Type B pancreatic cell (in vitro differentiated cells): ENCODE data around the gene VAV2. TPM values are rescaled to one million over a fixed set of nuclear protein-coding genes. Genes with fewer than 3 reads are reported as not detected.

Source experiments
- DNase-seq: peaks from one replicate; pipeline ENCODE4 v3.0.0; 2021; ENCODE audit warnings: mixed read lengths; ENCODE audit not compliant: unreplicated experiment; ENCODE audit errors: extremely low spot score
- H3K27ac Mint-ChIP-seq: 2 replicates; pipeline ENCODE4 v1.8.0; 2021; ENCODE audit warnings: mild to moderate bottlenecking, mixed read lengths
- H3K27me3 Mint-ChIP-seq: 2 replicates; pipeline ENCODE4 v1.8.0; 2021; ENCODE audit warnings: mixed read lengths
- H3K36me3 Mint-ChIP-seq: 2 replicates; pipeline ENCODE4 v1.8.0; 2021; ENCODE audit warnings: mixed read lengths
- H3K4me1 Mint-ChIP-seq: one replicate; pipeline ENCODE4 v1.8.0; 2021; ENCODE audit warnings: mixed read lengths; ENCODE audit not compliant: unreplicated experiment
- H3K4me3 Mint-ChIP-seq: 2 replicates; pipeline ENCODE4 v1.8.0; 2021; ENCODE audit warnings: mild to moderate bottlenecking, mixed read lengths
- H3K9me3 Mint-ChIP-seq: 2 replicates; pipeline ENCODE4 v1.8.0; 2021; ENCODE audit warnings: mixed read lengths
- total RNA-seq: library from RNA; stranded (reverse); gene quantifications from 2 replicates; pipeline ENCODE4 v1.2.1, GENCODE V29; 2021; ENCODE audit warnings: low replicate concordance
- TF ChIP-seq, protein P1 (sequence below): fragments of 200-600 bp; sonication (generic); conservative IDR thresholded peaks from 2 replicates; pipeline ENCODE4 v1.5.0; 2021; ENCODE audit warnings: antibody characterized with exemption, mild to moderate bottlenecking

Gene VAV2
- total RNA-seq, 1 donor from 2014 or later = 39.4 TPM

DNA sequence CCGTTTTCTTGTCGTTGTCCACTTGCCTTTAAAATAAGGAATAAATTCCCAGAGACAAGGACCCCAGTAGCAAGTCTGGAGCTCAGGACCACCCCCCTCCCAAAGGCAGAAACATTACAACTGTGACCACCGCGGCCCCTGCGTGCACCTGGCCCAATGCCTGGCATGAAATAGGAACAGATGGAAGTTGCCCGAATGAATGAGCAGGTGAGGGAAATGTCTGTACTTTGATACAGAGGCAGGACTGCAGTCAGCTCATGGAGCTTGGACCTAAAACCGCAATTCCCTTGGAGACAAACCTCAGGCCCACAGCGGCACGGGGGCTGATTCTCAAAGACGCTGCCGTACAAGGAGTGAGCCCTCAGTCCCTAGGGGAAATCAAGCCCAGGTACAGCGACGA lies 198.7 kb downstream of the VAV2 start:
- Mint-ChIP-seq H3K36me3 (no peaks in the 10 kb centered on the region), H3K27ac (peak overlapping the region; percentile 21)
- no peak for DNase-seq

DNA sequence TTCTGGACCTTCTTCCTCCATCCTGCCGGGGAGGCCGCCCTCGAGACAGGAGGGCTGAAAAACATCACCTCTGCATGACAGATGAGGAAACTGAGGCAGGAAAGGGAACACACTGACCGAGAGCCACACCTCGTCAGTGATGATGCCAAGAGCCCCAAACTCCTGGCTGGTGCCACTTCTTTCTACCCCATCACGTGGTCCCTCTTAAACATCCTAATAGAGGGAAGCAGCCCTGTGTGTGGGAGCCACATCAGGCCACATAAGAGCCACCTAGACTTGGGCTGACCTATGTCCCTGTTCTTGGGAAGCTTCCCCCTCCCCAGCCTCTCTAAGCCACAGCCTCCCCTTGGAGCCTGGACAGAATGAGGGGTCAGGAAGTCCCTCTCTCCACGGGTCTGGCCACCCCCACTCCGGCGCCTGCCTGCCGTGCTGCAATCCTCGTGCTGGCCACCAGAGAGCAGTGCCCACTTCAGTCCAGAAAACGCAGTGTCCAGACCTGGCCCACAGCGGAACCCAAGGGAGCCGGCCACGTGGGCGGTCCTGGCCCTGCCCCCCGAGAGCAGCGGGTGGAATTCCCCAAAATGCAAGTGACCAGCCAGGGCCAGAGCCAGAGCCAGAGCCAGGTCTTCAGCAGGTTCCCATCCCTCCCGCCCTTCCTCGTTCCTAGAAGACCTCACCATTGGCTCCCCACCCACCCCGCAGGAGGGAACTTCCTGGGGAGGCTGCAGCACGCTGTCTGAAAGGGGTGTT lies 199.2 kb downstream of the VAV2 start:
- Mint-ChIP-seq H3K9me3 (no peaks in the 10 kb centered on the region), H3K36me3 (no peaks in the 10 kb centered on the region), H3K27ac (peak overlapping the region; percentile 21), H3K4me3 (no peak overlapping the region), H3K27me3 (no peaks in the 10 kb centered on the region), H3K4me1 (peaks cover 7% of the 10 kb centered on the region)
- no peak for DNase-seq
- TF ChIP-seq, protein P1, sequence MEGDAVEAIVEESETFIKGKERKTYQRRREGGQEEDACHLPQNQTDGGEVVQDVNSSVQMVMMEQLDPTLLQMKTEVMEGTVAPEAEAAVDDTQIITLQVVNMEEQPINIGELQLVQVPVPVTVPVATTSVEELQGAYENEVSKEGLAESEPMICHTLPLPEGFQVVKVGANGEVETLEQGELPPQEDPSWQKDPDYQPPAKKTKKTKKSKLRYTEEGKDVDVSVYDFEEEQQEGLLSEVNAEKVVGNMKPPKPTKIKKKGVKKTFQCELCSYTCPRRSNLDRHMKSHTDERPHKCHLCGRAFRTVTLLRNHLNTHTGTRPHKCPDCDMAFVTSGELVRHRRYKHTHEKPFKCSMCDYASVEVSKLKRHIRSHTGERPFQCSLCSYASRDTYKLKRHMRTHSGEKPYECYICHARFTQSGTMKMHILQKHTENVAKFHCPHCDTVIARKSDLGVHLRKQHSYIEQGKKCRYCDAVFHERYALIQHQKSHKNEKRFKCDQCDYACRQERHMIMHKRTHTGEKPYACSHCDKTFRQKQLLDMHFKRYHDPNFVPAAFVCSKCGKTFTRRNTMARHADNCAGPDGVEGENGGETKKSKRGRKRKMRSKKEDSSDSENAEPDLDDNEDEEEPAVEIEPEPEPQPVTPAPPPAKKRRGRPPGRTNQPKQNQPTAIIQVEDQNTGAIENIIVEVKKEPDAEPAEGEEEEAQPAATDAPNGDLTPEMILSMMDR = peak; percentile 97

More for the DNA sequence above, 198.7 kb downstream of the VAV2 start:
- Mint-ChIP-seq H3K4me3 (no peak overlapping the region), H3K4me1 (peaks cover 7% of the 10 kb centered on the region), H3K27me3 (no peaks in the 10 kb centered on the region), H3K9me3 (no peaks in the 10 kb centered on the region)
- TF ChIP-seq, protein P1 = no peak

DNA sequence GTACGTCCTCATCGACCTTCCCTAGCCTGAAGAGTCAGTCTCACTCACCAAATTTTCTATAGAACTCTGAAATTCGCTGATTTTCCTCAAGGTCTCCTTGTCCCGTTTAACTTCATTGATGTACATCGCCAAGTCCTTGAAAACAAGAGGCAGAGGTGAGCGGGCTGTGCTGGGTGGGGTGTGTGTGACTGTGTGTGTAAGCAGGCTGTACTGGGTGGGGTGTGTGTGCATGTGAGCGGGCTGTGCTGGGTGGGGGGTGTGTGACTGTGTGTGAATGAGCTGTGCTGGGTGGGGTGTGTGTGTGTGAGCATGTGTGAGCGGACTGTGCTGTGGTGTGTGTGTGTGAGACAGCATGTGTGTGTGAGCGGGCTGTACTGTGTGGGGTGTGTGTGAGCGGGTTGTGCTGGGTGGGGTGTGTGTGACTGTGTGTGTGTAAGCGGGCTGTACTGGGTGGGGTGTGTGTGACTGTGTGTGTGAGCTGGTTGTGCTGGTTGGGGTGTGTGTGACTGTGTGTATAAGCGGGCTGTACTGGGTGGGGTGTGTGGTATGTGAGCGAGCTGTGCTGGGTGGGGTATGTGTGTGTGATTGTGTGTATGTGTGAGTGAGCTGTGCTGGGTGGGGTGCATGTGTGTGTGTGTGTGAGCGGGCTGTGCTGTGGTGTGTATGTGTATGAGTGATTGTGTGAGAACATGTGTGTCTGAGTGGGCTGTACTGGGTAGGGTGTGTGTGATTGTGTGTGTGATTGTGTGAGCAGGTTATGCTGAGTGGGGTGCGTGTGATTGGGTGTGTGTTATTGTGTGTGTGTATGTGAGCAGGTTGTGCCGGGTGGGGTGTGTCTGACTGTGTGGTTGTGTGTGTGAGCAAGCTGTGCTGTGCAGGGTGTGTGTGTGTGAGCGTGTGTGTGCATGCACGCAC lies 200.1 kb downstream of the VAV2 start:
- TF ChIP-seq, protein P1 = no peak
- Mint-ChIP-seq H3K27me3 (no peaks in the 10 kb centered on the region), H3K36me3 (no peaks in the 10 kb centered on the region), H3K4me1 (peaks cover 7% of the 10 kb centered on the region), H3K9me3 (no peaks in the 10 kb centered on the region), H3K27ac (no peak overlapping the region), H3K4me3 (no peak overlapping the region)
- DNase-seq = no peak

DNA sequence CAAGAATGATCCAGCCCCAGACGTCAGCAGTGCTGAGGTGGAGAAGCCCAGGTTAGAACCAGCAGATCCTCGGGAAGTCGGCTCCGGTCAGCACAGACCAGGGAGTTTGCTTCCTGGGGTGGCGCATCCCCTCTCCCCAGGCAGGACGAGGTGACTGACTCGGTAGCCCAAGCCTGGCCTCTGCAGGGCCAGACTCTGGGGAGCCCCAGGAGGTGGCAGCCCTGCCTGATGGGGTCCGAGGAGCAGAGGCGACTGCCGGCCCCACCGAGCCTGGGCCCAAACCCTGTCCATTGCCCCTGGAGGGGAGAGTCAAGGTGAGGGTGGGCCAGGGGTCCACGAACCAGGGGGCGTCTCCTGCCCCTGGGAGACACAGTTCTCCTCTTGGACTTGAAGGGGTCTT lies 201.1 kb downstream of the VAV2 start:
- Mint-ChIP-seq H3K27me3 (no peaks in the 10 kb centered on the region), H3K9me3 (no peaks in the 10 kb centered on the region), H3K27ac (no peak overlapping the region), H3K4me3 (no peak overlapping the region), H3K36me3 (peaks cover under 1% of the 10 kb centered on the region), H3K4me1 (peaks cover 7% of the 10 kb centered on the region)
- TF ChIP-seq, protein P1 = no peak
- DNase-seq = no peak

DNA sequence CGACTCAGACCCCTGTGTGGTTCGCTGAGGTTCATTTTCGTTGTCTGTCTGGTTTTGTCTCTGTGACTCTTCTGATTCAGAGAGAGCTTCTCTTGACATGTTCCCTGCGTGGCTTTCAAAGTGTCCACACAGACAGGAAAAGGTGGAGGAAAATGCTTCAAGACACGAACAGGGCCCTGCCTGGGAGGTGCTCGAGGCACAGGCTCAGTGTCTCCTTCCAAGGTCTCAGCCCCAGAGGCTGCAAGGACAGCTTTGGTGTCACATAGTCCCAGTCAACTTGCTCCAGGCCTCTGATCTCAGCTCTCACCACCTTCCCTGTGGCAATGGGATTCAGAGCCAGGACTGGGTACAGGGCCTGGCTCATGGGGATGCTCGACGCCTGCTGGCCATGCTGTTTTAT lies 202.3 kb downstream of the VAV2 start:
- DNase-seq = no peak
- H3K36me3 Mint-ChIP-seq = peaks cover 5% of the 10 kb centered on the region
- H3K27ac Mint-ChIP-seq = peak overlapping the region; percentile 9
- no peak overlapping the region for H3K4me3 Mint-ChIP-seq
- TF ChIP-seq, protein P1 = no peak
- H3K9me3 Mint-ChIP-seq = no peaks in the 10 kb centered on the region
- no peaks in the 10 kb centered on the region for H3K27me3 Mint-ChIP-seq
- H3K4me1 Mint-ChIP-seq = peaks cover 7% of the 10 kb centered on the region
